Measurements from ENCODE around the gene USP54.
"Not testable (repeated sequence)": the region's sequence is repeated elsewhere in the genome, so short reads cannot be mapped to it uniquely, and the experiment has no call there.

Gene USP54

GRCh38 chr10:73590881-73591799, at the start of gene USP54:
TSS of gene USP54 (minus strand) at chr10:73591342. CDS start at chr10:73575658, 15,684 bp downstream.
- no peak for DNase-seq

GRCh38 chr10:73639286-73639685, 48.1 kb upstream of the USP54 start:
- DNase-seq = no peak

- DNase-seq = no peak
Measured at GRCh38 chr10:73635781-73636180, 44.6 kb upstream of the USP54 start.

GRCh38 chr10:73634421-73634820, 43.3 kb upstream of the USP54 start:
- DNase-seq = no peak

GRCh38 chr10:73629165-73629564, 38.0 kb upstream of the USP54 start:
- no peak for DNase-seq

GRCh38 chr10:73628405-73628804, 37.3 kb upstream of the USP54 start:
- DNase-seq = no peak

- DNase-seq = no peak
Measured at GRCh38 chr10:73627300-73627699, 36.2 kb upstream of the USP54 start.

GRCh38 chr10:73625884-73626752, 35.0 kb upstream of the USP54 start:
- DNase-seq = peak; percentile 92

- peak; percentile 18 for DNase-seq
Measured at GRCh38 chr10:73625004-73625883, 34.1 kb upstream of the USP54 start.

GRCh38 chr10:73623056-73623455, 31.9 kb upstream of the USP54 start:
- DNase-seq = no peak

- DNase-seq = not testable (repeated sequence)
Measured at GRCh38 chr10:73620974-73621373, 29.8 kb upstream of the USP54 start.

- DNase-seq = not testable (repeated sequence)
Measured at GRCh38 chr10:73617143-73617542, 26.0 kb upstream of the USP54 start.

GRCh38 chr10:73614720-73615119, 23.6 kb upstream of the USP54 start:
- DNase-seq = no peak

- DNase-seq = no peak
Measured at GRCh38 chr10:73609116-73609515, 18.0 kb upstream of the USP54 start.

GRCh38 chr10:73601486-73601921, 10.4 kb upstream of the USP54 start:
- no peak for DNase-seq

GRCh38 chr10:73597346-73597745, 6.2 kb upstream of the USP54 start:
- no peak for DNase-seq

- no peak for DNase-seq
Measured at GRCh38 chr10:73593812-73594211, 2.7 kb upstream of the USP54 start.

- no peak for DNase-seq
Measured at GRCh38 chr10:73593110-73593509, 2.0 kb upstream of the USP54 start.

- peak; percentile 32 for DNase-seq
Measured at GRCh38 chr10:73591935-73592699, 975 bp upstream of the USP54 start.

GRCh38 chr10:73589563-73590126, 1.5 kb downstream of the USP54 start:
- no peak for DNase-seq

GRCh38 chr10:73588656-73589055, 2.5 kb downstream of the USP54 start:
- DNase-seq = no peak
